Measurements from ENCODE around the gene GULP1.
A peak's percentile ranks its signal among the peaks of the same experiment; 100 is the strongest.
"Not testable (repeated sequence)": the region's sequence is repeated elsewhere in the genome, so short reads cannot be mapped to it uniquely, and the experiment has no call there.

GULP1 gene

DNA sequence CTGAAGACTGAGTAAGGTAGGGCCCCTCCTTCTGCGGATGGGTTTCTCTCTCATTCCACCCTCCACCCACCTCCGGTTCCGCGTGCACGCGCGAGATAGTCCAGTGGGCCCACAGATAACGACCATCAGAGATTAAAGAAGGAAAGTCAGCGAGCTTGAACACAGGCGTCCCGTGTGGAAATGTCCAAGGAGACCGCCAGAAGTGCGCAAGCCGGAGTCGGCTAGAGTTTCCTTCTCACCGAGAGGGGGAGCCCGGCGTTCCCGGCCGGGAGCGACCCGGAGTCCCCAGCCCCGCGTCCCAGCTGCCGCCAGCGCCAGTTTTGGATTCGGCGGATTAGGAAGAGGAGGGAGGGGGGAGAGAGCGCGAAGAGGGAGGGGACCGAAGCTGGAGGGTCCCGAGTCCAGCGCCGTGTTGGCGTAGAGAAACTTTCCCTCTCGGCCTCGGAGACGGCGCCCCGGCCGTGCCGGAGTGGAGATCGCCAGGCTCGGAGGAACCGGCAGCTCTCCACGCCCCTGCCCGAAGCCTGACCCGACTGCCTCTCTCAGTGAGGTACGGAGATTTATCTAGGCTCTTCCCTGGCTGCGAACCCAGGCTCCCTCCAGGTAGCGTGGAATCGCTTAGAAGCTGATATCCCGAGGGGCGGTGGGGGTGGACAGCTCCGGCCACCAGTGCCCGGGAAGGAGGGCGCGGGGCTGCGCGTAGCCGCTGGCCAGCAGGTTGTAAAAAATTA, at the start of gene GULP1:
GULP1 (plus strand) TSS at position 258 of the 731 bp plus-strand sequence. CDS start 185,829 bp downstream, outside the sequence.
- DNase-seq (ENCODE audit: low spot score): peak; percentile 88

- no peak for DNase-seq (ENCODE audit: low spot score)
Measured at GRCh38 chr2:188243381-188243780, 48.3 kb upstream of the GULP1 start.

DNA sequence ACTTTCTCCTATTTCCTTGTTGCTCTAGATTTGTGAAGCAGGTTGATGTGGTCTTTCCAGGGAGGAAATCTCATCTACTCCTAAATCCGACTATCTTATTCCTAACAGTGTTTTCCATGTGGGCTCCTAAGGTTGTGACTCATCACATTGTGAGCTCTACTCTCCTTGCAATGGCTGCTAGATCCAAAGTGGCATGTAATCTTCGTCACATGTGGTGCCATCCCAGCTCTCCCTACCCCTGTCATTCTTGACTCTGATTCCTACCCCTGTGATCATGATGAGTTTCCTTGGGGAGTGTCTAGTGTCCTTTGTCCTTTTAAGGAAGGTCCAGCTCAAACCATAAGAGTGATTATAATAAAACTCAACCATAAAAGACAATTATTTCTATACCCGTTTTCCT, 47.3 kb upstream of the GULP1 start:
- DNase-seq (ENCODE audit: low spot score): no peak

DNA sequence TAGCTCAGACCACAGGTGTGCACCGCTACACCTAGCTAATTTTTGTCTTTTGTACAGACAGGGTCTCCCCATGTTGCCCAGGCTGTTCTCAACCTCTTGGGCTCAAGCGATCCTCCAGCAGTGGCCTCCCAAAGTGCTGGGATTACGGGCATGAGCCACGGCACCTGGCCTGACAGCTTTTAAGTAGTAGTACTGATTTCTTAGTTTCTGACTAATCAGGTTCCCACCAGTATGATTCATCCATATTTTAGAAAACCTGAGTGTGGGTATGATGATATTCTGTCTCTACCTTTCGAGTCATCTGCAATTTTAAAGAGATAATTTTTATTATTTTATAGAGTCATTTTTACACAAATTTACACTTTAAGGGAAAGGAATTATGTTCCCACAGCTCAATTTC, 46.4 kb upstream of the GULP1 start:
- no peak for DNase-seq (ENCODE audit: low spot score)

- DNase-seq (ENCODE audit: low spot score): no peak
Measured at GRCh38 chr2:188248513-188248912, 43.2 kb upstream of the GULP1 start.

- no peak for DNase-seq (ENCODE audit: low spot score)
Measured at GRCh38 chr2:188251034-188251433, 40.6 kb upstream of the GULP1 start.

GRCh38 chr2:188256420-188256819, 35.3 kb upstream of the GULP1 start:
- no peak for DNase-seq (ENCODE audit: low spot score)

DNA sequence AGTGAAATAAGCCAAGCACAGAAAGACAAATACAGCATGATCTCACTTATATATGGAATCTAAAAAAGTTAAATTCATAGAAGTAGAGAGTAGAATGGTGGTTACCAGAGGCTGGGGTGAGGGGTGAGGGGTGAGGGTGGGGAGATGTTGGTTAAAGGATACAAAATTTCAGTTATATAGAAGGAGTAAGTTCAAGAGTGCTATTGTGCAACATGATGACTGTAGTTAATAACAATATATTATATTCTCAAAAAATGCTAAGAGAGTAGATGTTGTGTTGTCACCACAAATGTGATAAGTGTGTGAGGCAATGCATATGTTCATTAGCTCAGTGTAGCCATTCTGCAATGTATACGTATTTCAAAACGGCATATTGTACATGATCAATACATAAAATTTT, 26.4 kb upstream of the GULP1 start:
- DNase-seq (ENCODE audit: low spot score): no peak

GRCh38 chr2:188267776-188268175, 23.9 kb upstream of the GULP1 start:
- DNase-seq (ENCODE audit: low spot score): no peak

DNA sequence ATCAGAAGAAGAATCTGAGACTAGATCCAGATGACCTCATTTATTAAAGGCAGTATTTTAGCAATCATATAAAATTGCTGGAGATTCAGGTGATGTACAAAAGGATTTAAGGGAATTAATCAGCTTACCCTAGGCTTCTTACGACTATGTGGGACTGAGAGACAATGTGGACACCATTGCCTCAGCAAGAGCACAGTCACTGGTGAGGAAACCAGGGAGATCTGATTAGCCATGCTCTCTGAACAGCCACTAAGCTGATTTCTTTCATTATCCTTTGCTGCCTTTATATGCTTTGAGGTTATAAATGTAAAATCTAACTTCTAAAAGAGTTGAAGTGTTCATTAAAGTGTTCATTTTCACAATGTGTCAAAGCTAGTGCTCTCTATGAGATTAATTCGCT, 22.7 kb upstream of the GULP1 start:
- no peak for DNase-seq (ENCODE audit: low spot score)

- DNase-seq (ENCODE audit: low spot score): no peak
Measured at GRCh38 chr2:188272121-188272520, 19.6 kb upstream of the GULP1 start.

DNA sequence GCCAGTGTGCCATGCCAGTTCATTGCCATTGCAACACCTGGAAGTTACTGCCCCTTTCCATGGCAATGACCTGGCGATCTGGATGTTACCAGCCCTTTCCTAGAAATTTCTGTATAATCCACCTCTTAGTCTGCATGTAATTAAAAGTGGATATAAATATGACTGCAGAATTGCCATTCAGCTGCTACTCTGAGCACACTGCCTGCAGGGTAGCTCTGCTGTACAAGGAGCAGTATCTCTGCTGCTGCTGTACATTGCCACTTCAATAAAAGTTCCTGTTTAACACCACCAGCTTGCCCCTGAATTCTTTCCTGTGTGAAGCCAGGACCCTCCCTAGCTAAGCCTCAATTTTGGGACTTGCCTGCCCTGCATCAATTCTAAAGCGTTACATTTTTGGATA, 17.4 kb upstream of the GULP1 start:
- no peak for DNase-seq (ENCODE audit: low spot score)

- DNase-seq (ENCODE audit: low spot score): no peak
Measured at GRCh38 chr2:188276255-188276654, 15.4 kb upstream of the GULP1 start.

- DNase-seq (ENCODE audit: low spot score): no peak
Measured at GRCh38 chr2:188277786-188278185, 13.9 kb upstream of the GULP1 start.

- DNase-seq (ENCODE audit: low spot score): no peak
Measured at GRCh38 chr2:188278388-188279092, 13.1 kb upstream of the GULP1 start.

DNA sequence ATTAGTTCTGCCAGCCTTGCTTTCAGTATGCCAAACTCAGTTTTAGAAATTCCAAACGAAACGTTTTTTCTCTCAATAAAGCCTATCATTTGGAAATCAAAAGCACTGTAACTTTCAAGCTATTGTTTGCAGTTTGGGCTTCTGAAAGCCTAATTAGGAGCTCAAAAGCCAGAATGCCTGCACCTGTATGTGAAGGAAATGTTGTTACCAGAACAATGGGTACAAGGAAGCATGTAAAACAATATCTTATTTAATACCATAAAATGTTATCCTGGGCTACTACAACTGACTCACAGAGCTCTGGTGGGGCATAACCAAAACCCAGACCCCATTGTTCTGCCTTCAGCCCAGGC, 12.6 kb upstream of the GULP1 start:
- no peak for DNase-seq (ENCODE audit: low spot score)

- DNase-seq (ENCODE audit: low spot score): no peak
Measured at GRCh38 chr2:188280811-188281222, 10.9 kb upstream of the GULP1 start.

- DNase-seq (ENCODE audit: low spot score): no peak
Measured at GRCh38 chr2:188282907-188283306, 8.8 kb upstream of the GULP1 start.

GRCh38 chr2:188284251-188284650, 7.4 kb upstream of the GULP1 start:
- not testable (repeated sequence) for DNase-seq (ENCODE audit: low spot score)

- no peak for DNase-seq (ENCODE audit: low spot score)
Measured at GRCh38 chr2:188285049-188285448, 6.6 kb upstream of the GULP1 start.

GRCh38 chr2:188285774-188286173, 5.9 kb upstream of the GULP1 start:
- no peak for DNase-seq (ENCODE audit: low spot score)

- DNase-seq (ENCODE audit: low spot score): peak; percentile 10
Measured at GRCh38 chr2:188291142-188291616, 495 bp upstream of the GULP1 start.

DNA sequence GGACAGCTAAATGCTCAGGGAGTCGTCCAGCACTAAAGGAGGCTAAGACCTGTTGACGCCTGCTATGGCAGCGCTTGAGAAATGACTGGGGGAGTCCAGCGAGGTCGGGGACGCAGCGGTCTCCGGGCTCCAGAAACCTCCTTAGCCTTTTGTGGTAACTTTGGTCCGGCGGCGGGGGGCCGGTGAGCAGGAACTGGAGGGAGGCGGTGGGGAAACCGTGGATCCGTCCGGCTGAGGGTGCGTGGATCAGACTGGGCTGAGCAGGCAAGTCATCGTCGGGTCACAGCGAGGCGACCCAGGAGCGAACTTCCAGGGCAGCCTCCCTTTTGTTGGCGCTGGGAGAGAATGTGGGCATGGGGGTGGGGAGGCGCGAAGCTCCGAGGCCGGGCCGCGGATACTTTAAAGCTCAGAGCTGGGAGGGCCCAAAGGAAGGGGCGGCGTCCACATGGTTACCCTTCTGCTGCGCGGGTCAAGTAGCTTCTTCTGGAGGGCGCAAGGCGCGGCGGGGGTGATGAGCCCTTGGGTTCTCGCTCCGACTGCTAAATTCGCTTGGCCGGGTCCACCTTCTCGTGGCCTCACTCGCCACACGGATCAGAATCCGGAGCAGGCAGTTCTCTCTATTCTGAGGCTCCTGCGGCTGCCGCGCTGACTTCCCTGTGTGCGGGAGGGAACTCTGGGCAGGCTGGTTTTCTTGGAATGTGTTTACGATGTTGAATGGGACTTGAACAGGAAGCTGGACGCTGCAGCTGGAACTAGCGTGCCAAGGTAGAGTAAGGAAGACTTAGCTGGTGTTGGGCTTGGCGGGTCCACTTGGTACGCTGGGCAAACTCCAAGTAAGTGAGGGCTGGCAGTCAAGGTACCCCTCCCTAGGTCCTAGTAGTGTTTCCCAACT, 920 bp downstream of the GULP1 start:
- DNase-seq (ENCODE audit: low spot score): peak; percentile 62

All from GM03348 (cell line).